SU-DHL-6 (cell line): ENCODE measurements around the gene TMEM223.

Experiments
- H2AFZ ChIP-seq: fragments of 200-600 bp; sonication (generic); 2 replicates; pipeline ENCODE4 v1.6.1; 2014; ENCODE audit warnings: low read depth, mild to moderate bottlenecking, moderate library complexity, mixed read lengths, antibody characterized with exemption, low read length; ENCODE audit not compliant: severe bottlenecking
- H3F3A ChIP-seq: fragments of 200-600 bp; shearing (Covaris generic); 2 replicates; pipeline ENCODE4 v1.6.0; 2016; ENCODE audit warnings: antibody characterized with exemption, mild to moderate bottlenecking; ENCODE audit not compliant: insufficient read depth
- H3K27ac ChIP-seq: fragments of 200-600 bp; sonication (generic); 2 replicates; pipeline ENCODE4 v1.5.1; 2016; ENCODE audit warnings: low read depth, mild to moderate bottlenecking, low read length, moderate library complexity, mixed read lengths
- H3K27me3 ChIP-seq: fragments of 200-600 bp; sonication (generic), shearing (Covaris generic); 2 replicates; pipeline ENCODE4 v1.6.0; 2014; ENCODE audit warnings: mild to moderate bottlenecking, low read length
- H3K36me3 ChIP-seq: fragments of 200-600 bp; sonication (generic); 2 replicates; pipeline ENCODE4 v1.6.1; 2014; ENCODE audit warnings: mild to moderate bottlenecking, low read length, mixed read lengths
- H3K4me2 ChIP-seq: fragments of 300-600, 200-600 bp; shearing (Covaris generic), sonication (generic); 2 replicates; pipeline ENCODE4 v1.6.0; 2014; ENCODE audit warnings: low read length, low read depth, mild to moderate bottlenecking; ENCODE audit not compliant: poor library complexity, severe bottlenecking
- H3K4me3 ChIP-seq: fragments of 200-600 bp; sonication (generic); 2 replicates; pipeline ENCODE4 v1.5.1; 2014; ENCODE audit warnings: antibody characterized with exemption, low read length, mild to moderate bottlenecking, mixed read lengths; ENCODE audit not compliant: insufficient read depth, poor library complexity, severe bottlenecking
- H3K79me2 ChIP-seq: fragments of 200-600 bp; sonication (generic); 2 replicates; pipeline ENCODE4 v1.6.1; 2014; ENCODE audit warnings: mild to moderate bottlenecking, low read length, moderate library complexity; ENCODE audit not compliant: insufficient read depth
- H3K9ac ChIP-seq: fragments of 200-600 bp; sonication (generic); 2 replicates; pipeline ENCODE4 v1.7.0; 2014; ENCODE audit warnings: mild to moderate bottlenecking, low read length
- H3K9me2 ChIP-seq: fragments of 200-600 bp; sonication (generic); replicated peaks from 2 replicates; pipeline ENCODE4 v1.6.1; 2014; ENCODE audit warnings: low read length; ENCODE audit not compliant: insufficient read depth
- H3K9me3 ChIP-seq: fragments of 200-600 bp; sonication (generic); 2 replicates; pipeline ENCODE4 v1.6.1; 2014; ENCODE audit warnings: low read length, mixed read lengths; ENCODE audit not compliant: insufficient read depth
- H4K20me1 ChIP-seq: fragments of 200-600 bp; sonication (generic); 2 replicates; pipeline ENCODE4 v1.6.1; 2014; ENCODE audit warnings: low read depth, mild to moderate bottlenecking, antibody characterized with exemption, low read length, moderate library complexity, mixed read lengths
- EZH2phosphoT487 ChIP-seq: fragments of 200-600 bp; sonication (generic), shearing (Covaris generic); conservative IDR thresholded peaks from 2 replicates; pipeline ENCODE4 v1.6.1; 2018; ENCODE audit warnings: mild to moderate bottlenecking, antibody characterized with exemption, low read length, moderate library complexity, mixed read lengths
- TF ChIP-seq, protein P1 (sequence below): fragments of 200-600 bp; sonication (generic); IDR thresholded peaks from one replicate; pipeline ENCODE4 v1.5.1; 2017; ENCODE audit warnings: antibody characterized with exemption, mild to moderate bottlenecking, low read length, moderate library complexity; ENCODE audit not compliant: insufficient read depth, poor library complexity, severe bottlenecking

TMEM223 gene

DNA sequence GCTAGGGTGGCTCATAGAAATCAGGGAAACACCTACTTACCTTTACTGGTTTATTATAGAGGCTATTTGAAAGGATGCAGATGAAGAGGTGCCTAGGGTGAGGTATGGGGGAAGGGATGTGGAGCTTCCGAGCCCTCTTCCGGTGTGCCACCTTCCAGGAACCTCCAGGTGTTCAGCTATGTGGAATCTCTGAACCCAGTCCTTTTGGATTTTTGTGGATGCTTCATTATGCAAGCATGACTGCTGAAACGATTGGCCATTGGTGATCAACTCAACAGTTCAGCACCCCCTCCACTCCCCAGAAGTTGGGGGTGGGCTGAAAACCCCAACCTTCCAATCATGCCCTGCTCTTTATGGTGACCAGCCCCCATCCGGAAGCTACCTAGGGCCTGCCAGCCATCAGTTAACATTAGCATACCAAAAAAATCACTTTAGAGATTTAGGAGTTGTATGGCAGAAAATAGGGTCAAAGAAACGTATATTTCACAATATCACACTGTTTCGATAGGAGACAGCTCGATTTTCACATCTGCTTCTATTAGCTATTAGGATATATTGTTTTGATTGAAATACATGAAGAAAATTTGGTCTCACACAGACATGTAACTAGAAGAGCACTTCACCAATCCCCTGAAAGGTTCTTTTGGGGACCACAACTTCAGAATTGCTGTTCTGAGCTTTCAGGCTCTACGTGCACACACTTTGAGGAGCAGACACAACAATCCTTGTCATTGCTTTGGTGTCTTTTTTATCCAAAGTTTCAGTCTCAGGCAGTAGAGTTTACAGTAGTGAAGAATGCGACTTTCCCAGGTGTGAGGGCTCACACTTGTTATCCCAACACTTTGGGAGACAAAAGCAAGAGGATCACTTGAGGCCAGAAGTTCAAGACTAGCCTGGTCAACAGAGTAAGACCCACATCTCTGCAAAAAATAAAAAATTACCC, 33.7 kb downstream of the TMEM223 start:
- Histone ChIP-seq H3K27me3 (no peaks in the 10 kb centered on the region), H3K9ac (no peak overlapping the region), H3K4me2 (no peak overlapping the region), H3F3A (peaks cover 9% of the 10 kb centered on the region; the same call in 1 of the 2 replicates), H3K9me2 (no peaks in the 10 kb centered on the region), H3K27ac (no peak overlapping the region), H3K4me3 (no peak overlapping the region), H3K36me3 (no peaks in the 10 kb centered on the region), H3K79me2 (peaks cover 19% of the 10 kb centered on the region), H3K9me3 (no peaks in the 10 kb centered on the region), H4K20me1 (no peaks in the 10 kb centered on the region), H2AFZ (no peak overlapping the region)
- TF ChIP-seq EZH2phosphoT487, result no peak
- TF ChIP-seq, protein P1, sequence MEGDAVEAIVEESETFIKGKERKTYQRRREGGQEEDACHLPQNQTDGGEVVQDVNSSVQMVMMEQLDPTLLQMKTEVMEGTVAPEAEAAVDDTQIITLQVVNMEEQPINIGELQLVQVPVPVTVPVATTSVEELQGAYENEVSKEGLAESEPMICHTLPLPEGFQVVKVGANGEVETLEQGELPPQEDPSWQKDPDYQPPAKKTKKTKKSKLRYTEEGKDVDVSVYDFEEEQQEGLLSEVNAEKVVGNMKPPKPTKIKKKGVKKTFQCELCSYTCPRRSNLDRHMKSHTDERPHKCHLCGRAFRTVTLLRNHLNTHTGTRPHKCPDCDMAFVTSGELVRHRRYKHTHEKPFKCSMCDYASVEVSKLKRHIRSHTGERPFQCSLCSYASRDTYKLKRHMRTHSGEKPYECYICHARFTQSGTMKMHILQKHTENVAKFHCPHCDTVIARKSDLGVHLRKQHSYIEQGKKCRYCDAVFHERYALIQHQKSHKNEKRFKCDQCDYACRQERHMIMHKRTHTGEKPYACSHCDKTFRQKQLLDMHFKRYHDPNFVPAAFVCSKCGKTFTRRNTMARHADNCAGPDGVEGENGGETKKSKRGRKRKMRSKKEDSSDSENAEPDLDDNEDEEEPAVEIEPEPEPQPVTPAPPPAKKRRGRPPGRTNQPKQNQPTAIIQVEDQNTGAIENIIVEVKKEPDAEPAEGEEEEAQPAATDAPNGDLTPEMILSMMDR, result no peak

DNA sequence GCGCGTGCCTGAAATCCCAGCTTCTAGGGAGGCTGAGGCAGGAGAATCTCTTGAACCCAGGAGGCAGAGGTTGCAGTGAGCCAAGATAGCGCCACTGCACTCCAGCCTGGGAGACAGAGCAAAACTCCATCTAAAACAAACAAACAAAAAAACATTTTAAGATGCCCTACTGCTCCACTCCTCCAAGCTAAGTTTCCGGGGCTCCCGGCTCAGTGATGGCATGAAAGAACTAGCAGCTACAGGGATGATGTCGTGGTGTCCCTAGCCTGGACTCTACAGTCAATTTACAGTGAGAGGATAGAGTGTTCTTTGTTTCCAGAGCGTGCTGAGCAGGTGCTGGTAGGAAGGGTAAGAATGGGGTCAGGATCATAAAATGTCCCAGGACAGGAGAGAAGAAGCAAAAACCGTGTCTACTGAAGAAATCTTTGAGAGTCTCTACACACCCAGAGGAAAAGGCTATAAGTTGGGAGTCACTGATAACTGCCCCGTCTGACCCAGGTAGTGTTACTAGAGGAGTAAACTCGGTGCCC, 36.7 kb downstream of the TMEM223 start:
- TF ChIP-seq, protein P1, result no peak
- no peak for TF ChIP-seq EZH2phosphoT487
- H4K20me1 ChIP-seq, result no peaks in the 10 kb centered on the region
- no peak overlapping the region for H3K27ac ChIP-seq
- no peaks in the 10 kb centered on the region for H3K9me3 ChIP-seq
- H2AFZ ChIP-seq, result no peak overlapping the region
- peaks cover 9% of the 10 kb centered on the region; the same call in 1 of the 2 replicates for H3F3A ChIP-seq
- H3K27me3 ChIP-seq, result no peaks in the 10 kb centered on the region
- 0 out of 2 replicates have a peak overlapping the region, but pooled peaks have one; percentile 70 for H3K9ac ChIP-seq
- peaks cover 17% of the 10 kb centered on the region for H3K79me2 ChIP-seq
- H3K4me3 ChIP-seq, result no peak overlapping the region
- H3K4me2 ChIP-seq, result peak overlapping the region; percentile 67
- no peaks in the 10 kb centered on the region for H3K9me2 ChIP-seq
- no peaks in the 10 kb centered on the region for H3K36me3 ChIP-seq

DNA sequence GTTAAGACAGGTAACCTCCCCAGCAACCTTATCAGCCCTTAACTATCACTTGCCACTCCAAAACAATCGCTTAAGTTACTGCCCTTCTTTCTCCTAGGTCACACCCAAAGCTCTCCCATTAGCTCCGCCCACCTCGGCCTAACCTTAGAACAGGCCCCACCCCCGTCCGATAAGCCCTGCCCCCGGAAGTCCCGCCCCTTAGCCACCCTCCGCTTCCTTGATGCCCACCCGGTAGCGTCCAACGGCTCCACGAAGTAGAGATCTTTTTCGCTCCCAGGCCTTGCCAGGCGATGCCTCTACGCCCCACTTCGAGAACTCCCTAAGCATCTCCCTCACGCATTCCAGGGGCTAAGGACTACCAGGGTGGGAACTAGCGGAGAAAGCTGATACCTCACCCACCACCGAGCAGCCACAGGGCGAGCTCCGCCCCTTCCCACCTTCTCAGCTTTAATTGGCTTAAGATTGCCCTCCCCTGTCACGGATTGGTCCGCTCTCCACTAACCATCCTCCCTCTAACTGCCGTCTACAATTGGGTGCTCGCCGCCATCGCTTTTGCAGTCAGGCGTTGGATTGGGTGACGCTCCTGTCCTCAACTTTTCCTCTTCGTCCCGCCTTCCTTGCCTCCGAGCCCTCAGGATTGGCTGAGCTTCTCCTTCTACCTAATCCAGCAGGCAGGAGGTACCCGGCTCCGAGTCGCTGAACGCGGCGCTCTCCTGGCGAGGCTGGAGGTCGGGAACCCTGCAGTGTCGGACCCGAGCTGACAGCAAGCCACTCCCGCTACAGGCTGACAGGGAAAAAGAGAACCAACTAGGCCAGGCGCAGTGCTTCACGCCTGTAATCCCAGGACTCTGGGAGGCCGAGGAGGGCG, 37.8 kb downstream of the TMEM223 start, which contains the start of gene ZBTB3:
ZBTB3 (minus strand) TSS at position 425 of the 868 bp plus-strand sequence. CDS start 496 bp downstream, outside the sequence.
- Histone ChIP-seq H3K4me3 (peak within 1 kb of the TSS; percentile 73), H3K9me2 (no peaks in the 10 kb centered on the region), H3K79me2 (peaks cover 17% of the 10 kb centered on the region), H3K9ac (peak within 1 kb of the TSS; percentile 70), H3K27me3 (no peaks in the 10 kb centered on the region), H3K4me2 (peak within 1 kb of the TSS; percentile 75), H3K36me3 (no peaks in the 10 kb centered on the region), H2AFZ (peak within 1 kb of the TSS; percentile 94), H3F3A (peaks cover 9% of the 10 kb centered on the region; the same call in 1 of the 2 replicates), H3K9me3 (no peaks in the 10 kb centered on the region), H4K20me1 (no peaks in the 10 kb centered on the region), H3K27ac (peak within 1 kb of the TSS; percentile 79)
- TF ChIP-seq, protein P1, result no peak
- TF ChIP-seq EZH2phosphoT487, result no peak
